Neural cell (in vitro differentiated cells): Measurements from ENCODE around the gene PDE3A. TPM values are rescaled to one million over a fixed set of nuclear protein-coding genes. Genes with fewer than 3 reads are reported as not detected.

ENCODE experiments used
- H2AFZ ChIP-seq: fragments of 200-600, 300-800 bp; sonication (generic), shearing (Covaris generic); 2 replicates; pipeline ENCODE4 v1.6.0; 2014; ENCODE audit warnings: low read depth, mild to moderate bottlenecking, antibody characterized with exemption, low read length, moderate library complexity
- H3F3A ChIP-seq: fragments of 200-600 bp; shearing (Covaris generic); 2 replicates; pipeline ENCODE4 v1.6.1; 2016; ENCODE audit warnings: mild to moderate bottlenecking, moderate library complexity, mixed read lengths, antibody characterized with exemption, low read length; ENCODE audit not compliant: insufficient read depth, poor library complexity, severe bottlenecking
- H3K27ac ChIP-seq: fragments of 200-600, 300-800 bp; sonication (generic), shearing (Covaris generic); 2 replicates; pipeline ENCODE4 v1.5.1; 2014; ENCODE audit warnings: mild to moderate bottlenecking, low read length, moderate library complexity
- H3K27me3 ChIP-seq: fragments of 300-800, 200-600 bp; sonication (generic), shearing (Covaris generic); 2 replicates; pipeline ENCODE4 v1.6.0; 2014; ENCODE audit warnings: mild to moderate bottlenecking, low read depth, low read length, moderate library complexity; ENCODE audit not compliant: insufficient read depth
- H3K36me3 ChIP-seq: fragments of 300-800, 200-600 bp; sonication (generic), shearing (Covaris generic); 2 replicates; pipeline ENCODE4 v1.5.1; 2014; ENCODE audit warnings: mild to moderate bottlenecking, antibody characterized with exemption, low read length, moderate library complexity; ENCODE audit not compliant: insufficient read depth
- H3K4me2 ChIP-seq: fragments of 300-800, 200-600 bp; sonication (generic), shearing (Covaris generic); 2 replicates; pipeline ENCODE4 v1.6.0; 2014; ENCODE audit warnings: mild to moderate bottlenecking, low read length
- H3K4me3 ChIP-seq: fragments of 300-800, 200-600 bp; sonication (generic), shearing (Covaris generic); 2 replicates; pipeline ENCODE4 v1.5.1; 2014; ENCODE audit warnings: mild to moderate bottlenecking, low read length, moderate library complexity
- H3K79me2 ChIP-seq: fragments of 200-600 bp; shearing (Covaris generic); replicated peaks from 2 replicates; pipeline ENCODE4 v1.6.0; 2014; ENCODE audit warnings: mild to moderate bottlenecking, low read length, moderate library complexity; ENCODE audit not compliant: insufficient read depth
- H3K9ac ChIP-seq: fragments of 300-800, 200-600 bp; sonication (generic), shearing (Covaris generic); 2 replicates; pipeline ENCODE4 v1.6.1; 2016; ENCODE audit warnings: mild to moderate bottlenecking, low read length, mixed read lengths
- H3K9me2 ChIP-seq: fragments of 200-600 bp; shearing (Covaris generic); 2 replicates; pipeline ENCODE4 v1.6.1; 2016; ENCODE audit warnings: mild to moderate bottlenecking, low read length, mixed read lengths; ENCODE audit not compliant: insufficient read depth
- H3K9me3 ChIP-seq: fragments of 200-600, 300-800 bp; sonication (generic), shearing (Covaris generic); 2 replicates; pipeline ENCODE4 v1.6.1; 2016; ENCODE audit warnings: mild to moderate bottlenecking, mixed run types, low read length, moderate library complexity, mixed read lengths
- H4K20me1 ChIP-seq: fragments of 200-600 bp; shearing (Covaris generic); 2 replicates; pipeline ENCODE4 v1.6.1; 2016; ENCODE audit warnings: mild to moderate bottlenecking, mixed run types; ENCODE audit not compliant: insufficient read depth
- EP300 ChIP-seq: fragments of 450-650 bp; conservative IDR thresholded peaks from 2 replicates; pipeline ENCODE4 v1.6.1; 2014; ENCODE audit warnings: antibody characterized with exemption, mild to moderate bottlenecking, moderate library complexity; ENCODE audit not compliant: poor library complexity, severe bottlenecking
- EZH2 ChIP-seq: fragments of 200-600, 300-800 bp; shearing (Covaris generic), sonication (generic); IDR thresholded peaks from 2 replicates; pipeline ENCODE4 v1.6.1; 2014; ENCODE audit warnings: antibody characterized with exemption, low read length, borderline replicate concordance, mild to moderate bottlenecking; ENCODE audit not compliant: insufficient read depth, poor library complexity, severe bottlenecking
- MXI1 ChIP-seq: fragments of 450-650 bp; conservative IDR thresholded peaks from 2 replicates; pipeline ENCODE4 v1.6.1; 2014; ENCODE audit warnings: antibody characterized with exemption, mild to moderate bottlenecking; ENCODE audit not compliant: poor library complexity, severe bottlenecking
- POLR2AphosphoS5 ChIP-seq: IDR thresholded peaks from 2 replicates; pipeline ENCODE4 v1.6.1; 2012
- RAD21 ChIP-seq: fragments of 450-650 bp; conservative IDR thresholded peaks from 2 replicates; pipeline ENCODE4 v1.6.1; 2014; ENCODE audit warnings: antibody characterized with exemption, mild to moderate bottlenecking, moderate library complexity
- REST ChIP-seq: IDR thresholded peaks from 2 replicates; pipeline ENCODE4 v1.6.1; 2012; ENCODE audit warnings: borderline replicate concordance
- SMC3 ChIP-seq: fragments of 450-650 bp; conservative IDR thresholded peaks from 2 replicates; pipeline ENCODE4 v1.6.1; 2014; ENCODE audit warnings: antibody characterized with exemption, mild to moderate bottlenecking, moderate library complexity; ENCODE audit not compliant: poor library complexity
- TAF1 ChIP-seq: IDR thresholded peaks from 2 replicates; pipeline ENCODE4 v1.6.1; 2012; ENCODE audit warnings: low read depth
- polyA plus RNA-seq: library from polyadenylated mRNA; depleted of rRNA; stranded (reverse); fragments of >200 nt; gene quantifications from 2 replicates; pipeline ENCODE4 v1.2.3, GENCODE V29; 2014
- TF ChIP-seq, protein P1 (sequence below): fragments of 450-650 bp; IDR thresholded peaks from 2 replicates; pipeline ENCODE4 v1.5.1; 2014; ENCODE audit warnings: antibody characterized with exemption, mild to moderate bottlenecking, moderate library complexity; ENCODE audit not compliant: poor library complexity, severe bottlenecking

PDE3A gene
- polyA plus RNA-seq, 1 donor from 2014 or later, result 0.94 TPM

DNA sequence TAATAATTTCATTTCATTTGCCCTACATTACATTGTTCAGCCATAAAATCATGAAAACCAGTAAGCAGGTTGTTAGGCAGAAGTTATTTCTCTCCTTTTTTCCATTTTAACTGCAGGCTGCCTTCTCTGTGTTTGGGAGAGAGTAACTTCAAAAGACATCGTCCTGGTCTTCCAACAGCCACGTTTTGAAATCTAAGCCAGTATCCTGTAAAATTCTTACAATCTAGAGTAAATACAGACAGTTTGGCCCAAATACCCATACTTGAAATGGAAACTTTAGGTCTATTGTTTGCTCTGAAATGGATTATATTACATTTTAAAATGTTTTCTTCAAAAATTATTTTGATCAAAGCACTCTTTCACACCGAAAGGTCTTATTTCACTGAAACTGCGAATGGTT is 260.7 kb downstream of the PDE3A start:
- H4K20me1 ChIP-seq, result no peaks in the 10 kb centered on the region
- H3K4me2 ChIP-seq, result no peak overlapping the region
- H3K9me3 ChIP-seq, result no peaks in the 10 kb centered on the region
- no peaks in the 10 kb centered on the region for H3K9me2 ChIP-seq
- H3K27me3 ChIP-seq, result no peaks in the 10 kb centered on the region
- H3K36me3 ChIP-seq, result no peaks in the 10 kb centered on the region
- no peak overlapping the region for H2AFZ ChIP-seq
- H3K4me3 ChIP-seq, result no peak overlapping the region
- H3K9ac ChIP-seq, result no peak overlapping the region
- H3K27ac ChIP-seq, result no peak overlapping the region
- TF ChIP-seq MXI1 (no peak), REST (no peak), EP300 (no peak), POLR2AphosphoS5 (no peak), TAF1 (no peak), SMC3 (no peak), EZH2 (no peak), RAD21 (no peak)
- TF ChIP-seq, protein P1, sequence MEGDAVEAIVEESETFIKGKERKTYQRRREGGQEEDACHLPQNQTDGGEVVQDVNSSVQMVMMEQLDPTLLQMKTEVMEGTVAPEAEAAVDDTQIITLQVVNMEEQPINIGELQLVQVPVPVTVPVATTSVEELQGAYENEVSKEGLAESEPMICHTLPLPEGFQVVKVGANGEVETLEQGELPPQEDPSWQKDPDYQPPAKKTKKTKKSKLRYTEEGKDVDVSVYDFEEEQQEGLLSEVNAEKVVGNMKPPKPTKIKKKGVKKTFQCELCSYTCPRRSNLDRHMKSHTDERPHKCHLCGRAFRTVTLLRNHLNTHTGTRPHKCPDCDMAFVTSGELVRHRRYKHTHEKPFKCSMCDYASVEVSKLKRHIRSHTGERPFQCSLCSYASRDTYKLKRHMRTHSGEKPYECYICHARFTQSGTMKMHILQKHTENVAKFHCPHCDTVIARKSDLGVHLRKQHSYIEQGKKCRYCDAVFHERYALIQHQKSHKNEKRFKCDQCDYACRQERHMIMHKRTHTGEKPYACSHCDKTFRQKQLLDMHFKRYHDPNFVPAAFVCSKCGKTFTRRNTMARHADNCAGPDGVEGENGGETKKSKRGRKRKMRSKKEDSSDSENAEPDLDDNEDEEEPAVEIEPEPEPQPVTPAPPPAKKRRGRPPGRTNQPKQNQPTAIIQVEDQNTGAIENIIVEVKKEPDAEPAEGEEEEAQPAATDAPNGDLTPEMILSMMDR, result no peak
- H3F3A ChIP-seq, result no peaks in the 10 kb centered on the region
- no peaks in the 10 kb centered on the region for H3K79me2 ChIP-seq

GRCh38 chr12:20629414-20630156 is 261.2 kb downstream of the PDE3A start:
- Histone ChIP-seq H3K4me2 (no peak overlapping the region), H2AFZ (no peak overlapping the region), H3K27me3 (no peaks in the 10 kb centered on the region), H3K9me3 (no peaks in the 10 kb centered on the region), H3K9me2 (no peaks in the 10 kb centered on the region), H3K9ac (no peak overlapping the region), H3F3A (no peaks in the 10 kb centered on the region), H3K79me2 (no peaks in the 10 kb centered on the region), H3K36me3 (no peaks in the 10 kb centered on the region), H4K20me1 (no peaks in the 10 kb centered on the region), H3K27ac (no peak overlapping the region), H3K4me3 (no peak overlapping the region)
- TF ChIP-seq REST, result no peak
- no peak for TF ChIP-seq RAD21
- TF ChIP-seq, protein P1, result no peak
- TF ChIP-seq POLR2AphosphoS5, result no peak
- TF ChIP-seq EZH2, result no peak
- no peak for TF ChIP-seq SMC3
- TF ChIP-seq TAF1, result no peak
- TF ChIP-seq MXI1, result no peak
- no peak for TF ChIP-seq EP300
